GM19455 (cell line): ENCODE data around the gene CCL15.
"Not testable (repeated sequence)": the region's sequence is repeated elsewhere in the genome, so short reads cannot be mapped to it uniquely, and the experiment has no call there.

ENCODE experiments used
- ATAC-seq: cut with Tn5 transposase; IDR thresholded peaks from one replicate; pipeline ENCODE4 v1.9.1; 2021; ENCODE audit not compliant: unreplicated experiment

The CCL15 gene

GRCh38 chr17:36001110-36001771 lies at the start of gene CCL15:
Gene CCL15 (minus strand): TSS chr17:36001553. CDS start chr17:36001492, 61 bp downstream.
- no peak for ATAC-seq

DNA sequence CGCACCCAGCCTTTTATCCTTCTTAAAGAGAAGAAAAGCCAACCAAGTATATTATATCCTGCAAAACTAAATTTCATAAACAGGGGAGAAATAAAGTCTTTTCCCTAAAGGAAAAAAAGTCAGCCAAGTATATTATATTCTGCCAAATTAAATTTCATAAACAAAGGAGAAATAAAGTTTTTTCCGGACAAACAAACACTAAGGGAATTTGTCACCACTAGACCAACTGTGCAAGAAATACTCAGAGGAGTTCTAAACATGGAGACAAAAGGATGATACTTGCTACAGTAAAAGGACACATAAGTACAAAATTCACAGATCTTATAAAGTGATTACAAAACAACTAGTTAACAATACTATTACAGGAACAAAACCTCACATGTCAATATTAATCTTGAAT lies 48.3 kb upstream of the CCL15 start:
- ATAC-seq, result no peak

DNA sequence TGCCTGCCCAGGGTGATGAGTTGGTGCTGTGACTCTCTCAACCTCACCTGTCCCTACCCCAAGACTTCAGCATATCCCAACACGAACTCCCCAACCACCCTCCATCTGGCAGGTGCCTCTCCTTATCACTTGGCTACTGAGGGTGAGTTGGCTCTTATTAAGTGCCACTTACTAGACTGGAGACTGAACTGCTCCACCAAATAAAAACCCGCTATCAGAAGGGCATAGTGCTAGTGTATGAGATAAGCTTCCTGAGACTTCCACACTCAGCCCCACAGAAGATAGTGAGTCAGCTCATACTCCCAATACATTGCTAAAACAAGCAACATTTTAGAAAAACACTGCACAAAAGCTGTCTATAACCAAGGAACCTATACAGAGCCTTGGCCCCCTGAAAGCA lies 46.7 kb upstream of the CCL15 start:
- no peak for ATAC-seq

- no peak for ATAC-seq
Measured at GRCh38 chr17:36036235-36036634, 34.9 kb upstream of the CCL15 start.

GRCh38 chr17:36034127-36034526 lies 32.8 kb upstream of the CCL15 start:
- no peak for ATAC-seq

DNA sequence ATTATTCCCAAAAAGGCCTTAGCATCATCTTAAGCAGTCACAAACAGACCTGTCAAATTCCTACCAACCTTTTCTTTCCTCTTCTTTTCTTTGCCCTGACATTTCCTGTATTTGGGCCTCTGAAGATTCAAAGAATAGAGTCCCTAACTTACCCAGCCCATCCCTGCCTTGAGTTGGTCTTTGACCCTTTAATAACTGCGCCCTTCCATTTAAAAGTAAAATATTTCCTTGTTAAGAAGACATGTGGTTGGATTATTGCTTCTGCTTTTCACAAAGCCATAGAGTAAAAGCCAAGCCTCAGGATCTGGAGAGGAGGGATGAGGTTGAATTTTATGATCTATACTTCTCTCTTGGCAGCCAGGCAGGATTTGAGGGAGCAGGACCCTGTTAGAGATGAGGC lies 29.6 kb upstream of the CCL15 start:
- ATAC-seq, result no peak

DNA sequence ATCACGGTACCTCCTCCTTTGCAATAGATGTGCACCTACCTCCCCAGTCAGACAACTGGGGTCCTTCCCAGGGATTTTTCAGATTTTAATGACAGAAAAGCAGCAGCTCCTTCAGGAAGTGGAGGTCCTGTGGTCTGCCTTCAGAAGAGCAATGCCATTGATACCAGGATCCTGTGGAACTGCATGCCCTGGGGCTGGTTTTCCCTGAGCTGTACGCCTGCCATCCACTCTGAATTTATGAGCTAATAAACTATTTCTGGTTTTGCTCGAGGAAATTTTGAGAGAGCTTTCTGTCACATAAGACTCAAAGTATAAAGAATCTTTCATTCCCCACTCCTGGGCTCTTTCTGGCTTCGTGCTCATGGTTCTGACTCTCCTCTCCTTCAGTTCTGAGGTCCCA lies 26.4 kb upstream of the CCL15 start:
- no peak for ATAC-seq

DNA sequence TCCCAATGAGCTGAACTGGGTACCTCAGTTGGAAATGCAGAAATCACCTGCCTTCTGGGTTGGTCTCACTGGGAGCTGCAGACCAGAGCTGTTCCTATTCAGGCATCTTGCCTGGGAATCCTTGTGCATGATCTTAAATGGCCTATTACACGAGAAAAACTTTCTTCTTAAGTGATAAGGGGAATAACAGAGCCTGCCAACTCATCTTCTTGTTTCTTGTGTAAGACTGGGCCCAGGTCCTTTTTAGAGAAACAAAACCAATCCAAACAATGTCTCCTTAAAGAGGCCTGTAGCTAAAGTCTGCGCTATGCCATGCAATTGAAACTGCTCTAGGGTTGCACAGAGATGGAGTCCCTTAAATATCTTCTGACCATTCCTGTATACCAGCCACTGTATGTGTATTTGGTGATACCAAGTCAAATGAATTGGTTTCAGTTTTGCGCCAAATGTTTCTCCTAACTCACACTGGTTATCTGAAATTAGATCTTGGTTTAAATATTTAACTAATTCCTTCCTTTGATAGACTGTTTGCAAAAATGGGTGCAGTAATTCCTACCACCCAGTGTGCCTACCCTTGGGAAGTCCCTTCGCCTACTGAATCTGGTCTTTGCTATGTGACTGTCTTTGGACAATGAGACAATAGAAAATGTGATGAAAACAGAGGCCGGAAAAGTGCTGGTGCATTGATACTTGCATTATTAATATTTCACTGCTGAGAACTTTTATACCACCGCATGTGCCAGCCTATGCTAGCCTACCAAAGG lies 22.9 kb upstream of the CCL15 start:
- ATAC-seq, result no peak

DNA sequence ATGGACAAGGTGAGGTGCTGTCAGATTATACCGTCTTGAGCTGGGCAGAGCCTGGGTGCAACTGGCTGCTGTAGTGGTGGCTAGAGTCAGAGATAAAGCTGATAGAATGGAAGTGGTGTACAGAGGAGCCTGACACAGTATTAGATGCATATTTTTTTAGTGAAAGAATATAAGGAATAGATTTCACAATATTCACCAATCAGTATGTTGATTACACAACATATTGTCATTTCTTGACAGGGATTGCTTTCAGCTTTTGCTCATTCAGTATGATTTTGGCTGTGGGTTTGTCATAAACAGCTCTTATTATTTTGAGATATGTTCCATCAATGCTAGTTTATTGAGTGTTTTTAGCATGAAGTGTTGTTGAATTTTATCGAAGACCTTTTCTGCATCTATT lies 18.1 kb upstream of the CCL15 start:
- no peak for ATAC-seq

DNA sequence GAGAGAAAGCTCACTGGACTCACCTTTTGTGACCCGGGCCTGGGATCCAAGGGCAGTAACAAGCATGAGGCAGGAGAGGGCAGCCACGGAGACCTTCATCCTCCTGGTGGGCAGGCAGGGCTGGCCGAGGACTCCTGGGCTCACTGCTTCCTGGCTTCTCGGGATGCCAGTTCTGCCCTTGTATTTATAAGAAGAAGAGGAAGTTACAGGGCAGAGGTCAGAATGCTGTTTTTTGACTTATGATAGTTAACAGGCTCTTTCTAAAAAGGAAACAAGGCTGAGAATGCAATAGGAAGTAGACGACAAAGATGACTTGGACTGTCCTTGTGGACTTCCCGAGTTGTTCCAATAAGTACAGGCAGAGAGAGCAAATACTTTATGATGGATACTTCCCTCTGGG lies 16.4 kb upstream of the CCL15 start, which contains the start of gene CCL23:
TSS of gene CCL23 (minus strand) at position 174 of the 400 bp plus-strand sequence. CDS start at position 99, 75 bp downstream.
- no peak for ATAC-seq

DNA sequence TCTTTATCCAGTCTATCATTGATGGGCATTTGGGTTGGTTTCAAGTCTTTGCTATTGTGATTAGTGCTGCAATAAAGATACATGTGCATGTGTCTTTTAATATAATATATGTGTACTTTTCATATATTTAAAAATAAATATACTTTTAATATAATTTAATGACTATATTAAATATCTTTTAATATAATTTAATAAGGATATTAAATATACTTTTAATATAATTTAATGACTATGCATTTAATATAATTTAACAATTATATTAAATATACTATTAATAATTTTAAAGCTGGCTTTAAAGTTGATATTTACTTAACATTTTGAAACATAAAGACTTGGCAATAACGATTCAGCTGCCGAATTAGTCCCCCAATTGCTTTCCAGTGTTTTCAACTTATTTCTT lies 15.2 kb upstream of the CCL15 start:
- ATAC-seq, result no peak

GRCh38 chr17:36015895-36016294 lies 14.5 kb upstream of the CCL15 start:
- not testable (repeated sequence) for ATAC-seq

- no peak for ATAC-seq
Measured at GRCh38 chr17:36014946-36015345, 13.6 kb upstream of the CCL15 start.

DNA sequence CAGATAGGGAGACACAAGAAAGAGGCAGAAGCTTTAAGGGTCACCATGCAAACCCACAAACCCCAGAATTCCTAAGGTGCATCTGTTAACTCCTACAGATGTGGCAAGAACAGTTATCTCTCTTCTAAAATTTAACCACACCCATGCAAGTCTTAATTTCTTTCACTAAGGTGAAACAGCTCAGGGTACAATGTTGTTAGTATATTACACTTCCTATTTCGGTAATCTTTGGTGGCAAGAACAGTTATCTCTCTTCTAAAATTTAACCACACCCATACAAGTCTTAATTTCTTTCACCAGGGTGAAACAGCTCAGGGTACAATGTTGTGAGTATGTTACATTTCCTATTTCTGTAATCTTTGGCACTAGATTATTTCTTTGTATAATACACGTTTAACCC lies 9.8 kb upstream of the CCL15 start:
- no peak for ATAC-seq

DNA sequence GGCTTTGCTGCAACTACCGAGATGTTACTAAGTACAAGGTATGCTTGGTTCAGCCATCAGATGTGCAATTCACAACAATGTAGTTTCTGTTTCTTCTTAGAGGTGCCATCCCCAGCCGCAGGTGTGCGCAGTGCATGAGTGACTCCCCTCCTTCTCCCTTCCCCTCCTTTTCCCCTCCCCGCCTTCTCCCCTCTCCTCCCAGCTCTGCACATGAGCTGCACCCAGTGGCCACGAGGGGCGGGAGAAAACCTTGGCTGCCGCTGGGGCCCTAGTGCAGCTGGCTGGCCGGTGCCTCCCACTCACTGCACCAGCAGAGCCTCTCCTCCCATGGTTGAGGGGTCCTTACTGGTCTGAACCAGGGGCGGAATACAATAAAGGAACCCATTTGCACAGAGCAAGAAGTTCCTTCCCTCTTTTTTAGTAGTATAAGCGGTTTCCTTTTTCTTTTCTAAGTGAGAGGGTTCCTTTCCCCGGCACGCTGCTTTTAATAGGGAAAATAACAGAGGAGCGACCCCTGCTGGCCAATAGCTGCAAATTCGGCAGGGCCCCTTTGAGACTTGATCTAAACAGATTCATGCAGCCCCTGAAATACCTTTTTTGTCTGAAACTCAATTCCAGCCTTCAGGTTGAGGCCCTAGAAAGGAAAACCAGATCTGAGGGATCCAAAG lies 7.8 kb upstream of the CCL15 start:
- no peak for ATAC-seq

GRCh38 chr17:36004594-36005108 lies 3.3 kb upstream of the CCL15 start:
- ATAC-seq, result no peak

DNA sequence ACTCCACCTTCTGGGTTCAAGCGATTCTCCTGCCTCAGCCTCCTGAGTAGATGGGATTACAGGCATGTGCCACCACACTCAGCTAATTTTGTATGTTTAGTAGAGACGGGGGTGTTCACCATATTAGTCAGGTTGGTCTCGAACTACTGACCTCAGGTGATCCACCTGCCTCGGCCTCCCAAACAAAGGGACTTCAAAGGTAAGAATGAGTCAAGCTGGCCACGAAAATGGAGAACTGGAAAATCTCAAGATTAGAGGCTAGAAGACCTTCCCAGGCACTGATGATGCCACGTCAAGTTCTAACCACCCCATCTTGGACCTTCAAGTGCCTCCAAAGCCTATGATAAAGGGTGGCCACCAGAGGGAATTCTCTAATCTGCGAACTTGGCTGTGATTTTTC lies 1.3 kb upstream of the CCL15 start:
- no peak for ATAC-seq

DNA sequence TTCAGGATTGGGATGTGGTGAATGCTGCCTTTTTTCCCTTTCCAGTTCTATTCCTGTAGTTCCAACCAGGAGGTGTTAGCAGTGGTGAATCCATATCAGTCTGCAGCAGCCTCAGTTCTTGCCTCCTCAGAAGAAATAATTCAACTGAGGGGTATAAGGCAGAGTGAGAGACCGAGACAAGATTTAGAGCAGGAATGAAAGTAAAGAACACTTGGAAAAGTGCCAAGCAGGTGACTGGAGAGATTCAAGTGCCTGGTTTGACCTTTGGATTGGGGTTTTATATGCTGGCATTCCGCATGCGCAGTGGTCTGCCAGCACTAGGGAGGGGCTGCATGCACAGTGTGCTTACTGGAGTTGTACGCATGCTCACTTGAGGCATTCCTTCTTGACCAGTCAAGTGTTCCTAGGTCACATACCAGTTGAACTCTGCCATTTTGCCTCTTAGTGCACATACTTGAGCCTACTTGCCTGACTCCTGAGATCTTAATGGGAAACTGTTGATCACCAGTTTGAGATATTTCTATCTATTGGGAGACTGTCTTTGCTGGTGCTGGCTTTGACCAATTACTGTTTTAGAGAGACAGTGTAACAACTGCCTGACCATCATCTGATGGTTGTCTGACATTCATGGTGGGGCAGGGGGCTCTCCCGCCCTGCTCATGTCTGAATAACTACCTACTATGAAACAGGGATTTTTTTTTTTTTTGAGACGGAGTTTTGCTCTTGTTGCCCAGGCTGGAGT lies 680 bp upstream of the CCL15 start:
- ATAC-seq, result no peak

GRCh38 chr17:36000732-36001109 lies 632 bp downstream of the CCL15 start:
- no peak for ATAC-seq

GRCh38 chr17:35998756-35999155 lies 2.6 kb downstream of the CCL15 start:
- ATAC-seq, result no peak

DNA sequence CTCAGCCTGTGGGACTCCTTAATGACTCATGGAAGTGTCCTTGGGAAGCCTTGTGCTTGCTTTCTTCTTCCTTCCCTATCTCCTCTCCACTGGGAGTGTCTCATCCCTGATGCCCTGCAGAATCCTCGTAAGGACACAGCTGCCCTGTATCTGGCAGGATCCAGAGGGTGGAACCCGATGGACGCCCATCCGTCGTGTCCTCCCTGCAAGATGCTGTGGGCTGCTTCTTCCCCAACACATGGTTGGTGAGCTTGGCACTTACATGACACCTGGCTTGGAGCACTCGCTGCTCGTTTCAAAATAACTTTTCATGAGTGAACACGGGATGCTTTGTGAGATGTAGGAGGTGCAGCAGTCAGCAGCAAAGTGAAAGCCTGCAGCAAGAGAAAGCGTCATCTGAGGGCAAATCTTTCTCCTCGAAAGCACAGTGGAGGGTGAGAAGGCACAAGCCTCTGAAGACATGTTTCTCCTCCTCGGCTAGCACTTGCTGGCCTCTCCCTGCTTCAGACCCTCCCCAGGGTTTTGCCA lies 3.3 kb downstream of the CCL15 start:
- no peak for ATAC-seq
